K562 (cell line): ENCODE measurements around the gene SETMAR. TPM values are rescaled to one million over a fixed set of nuclear protein-coding genes. Genes with fewer than 3 reads are reported as not detected.

Experiments used
- FOXK2 ChIP-seq, 2 experiments: fragments of 450-650 bp; IDR thresholded peaks in 1 of 2; conservative IDR thresholded peaks in 1 of 2; 2 replicates each; pipeline ENCODE4 v1.6.1; 2016; ENCODE audit warnings: low read depth in 2 of 2, mild to moderate bottlenecking in 1 of 2
- PTRF ChIP-seq: fragments of 450-650 bp; IDR thresholded peaks from 2 replicates; pipeline ENCODE4 v1.6.1; 2016; ENCODE audit warnings: mild to moderate bottlenecking, missing genetic modification characterization, missing compliant biosample characterization
- RBM14 ChIP-seq: fragments of 200-400 bp; formaldehyde crosslinking; IDR thresholded peaks from 2 replicates; pipeline ENCODE4 v1.6.1; 2018; ENCODE audit warnings: low read depth, mild to moderate bottlenecking, low read length, moderate library complexity, borderline replicate concordance; ENCODE audit not compliant: insufficient read depth
- SMAD3 ChIP-seq: fragments of 450-650 bp; formaldehyde crosslinking; conservative IDR thresholded peaks from 2 replicates; pipeline ENCODE4 v1.4.0; 2020; ENCODE audit warnings: mild to moderate bottlenecking
- STAT5B ChIP-seq: fragments of 250-450 bp; sonication (Bioruptor Pico); IDR thresholded peaks from 2 replicates; pipeline ENCODE4 v1.8.0; 2021; ENCODE audit warnings: mild to moderate bottlenecking, inconsistent platforms
- ZNF436 ChIP-seq: fragments of 250-450, 450-650 bp; sonication (Bioruptor Pico); formaldehyde crosslinking; IDR thresholded peaks from 2 replicates; pipeline ENCODE4 v1.7.0; 2020; ENCODE audit warnings: mild to moderate bottlenecking
- polyA plus RNA-seq, 8 experiments: library from polyadenylated mRNA; depleted of rRNA in 4 of 8; stranded (reverse) in 5 of 8; unstranded in 3 of 8; fragments of >200 nt; fragmentation: Nextera tagmentation in 2 of 8; fragmentation: Illumina TruSeq in 1 of 8; extraction: Ambion mirVana in 2 of 8; extraction: Trizol in 1 of 8; gene quantifications; 2 replicates each; pipeline versions ENCODE4 v1.2.1 to v1.2.3, GENCODE V29; 2011 to 2014; ENCODE audit warnings: inconsistent platforms in 1 of 8, missing spikeins in 1 of 8
- total RNA-seq, 7 experiments: library from RNA; depleted of rRNA in 6 of 7; stranded (reverse); fragments of >200 nt in 6 of 7; fragmentation: Illumina TruSeq in 2 of 7; extraction: Trizol in 2 of 7; gene quantifications; 2 replicates each; pipeline versions ENCODE4 v1.2.1 to v1.2.3, GENCODE V29; 2011 to 2021; ENCODE audit warnings: low replicate concordance in 1 of 7
- TF ChIP-seq, protein P1 (sequence below): sonication (generic); formaldehyde crosslinking; IDR thresholded peaks from 2 replicates; pipeline ENCODE4 v1.8.0; 2023; ENCODE audit warnings: missing genetic modification reagents, mild to moderate bottlenecking, borderline replicate concordance
- TF ChIP-seq, protein P2 (sequence below): sonication (generic); IDR thresholded peaks from 2 replicates; pipeline ENCODE4 v1.6.1; 2016
- TF ChIP-seq, protein P3 (sequence below): IDR thresholded peaks from 3 replicates; pipeline ENCODE4 v1.6.1; 2011; ENCODE audit warnings: borderline replicate concordance, mild to moderate bottlenecking; ENCODE audit not compliant: insufficient read length, insufficient read depth
- TF ChIP-seq, protein P4 (sequence below): fragments of 450-650 bp; IDR thresholded peaks from 2 replicates; pipeline ENCODE4 v1.6.1; 2016; ENCODE audit warnings: low read depth

SETMAR gene
- total and polyA plus RNA-seq, 9 of the 15 experiments (the other 6 are each of a cell fraction or from before 2014, with no cell fraction given) = 5.5 to 25.1 (median 18.2) TPM

DNA sequence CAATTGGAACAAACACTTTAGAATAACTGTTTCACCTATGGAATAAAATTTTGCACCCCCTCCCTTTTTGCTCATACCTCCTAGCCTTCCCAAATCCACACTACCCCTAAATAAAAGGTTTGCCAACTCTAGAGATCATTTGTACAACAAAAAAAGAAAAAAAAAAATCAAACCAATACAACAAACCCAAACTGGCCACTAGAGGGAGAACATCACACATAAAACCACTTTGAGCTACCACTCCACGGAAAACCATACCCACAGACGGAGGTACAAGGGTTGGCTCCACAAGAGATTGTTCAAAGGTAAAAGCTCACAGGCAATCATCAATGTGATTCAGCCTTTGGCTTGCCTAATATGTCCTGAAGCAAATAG is 47.6 kb downstream of the SETMAR start (continued):
- TF ChIP-seq, protein P1, sequence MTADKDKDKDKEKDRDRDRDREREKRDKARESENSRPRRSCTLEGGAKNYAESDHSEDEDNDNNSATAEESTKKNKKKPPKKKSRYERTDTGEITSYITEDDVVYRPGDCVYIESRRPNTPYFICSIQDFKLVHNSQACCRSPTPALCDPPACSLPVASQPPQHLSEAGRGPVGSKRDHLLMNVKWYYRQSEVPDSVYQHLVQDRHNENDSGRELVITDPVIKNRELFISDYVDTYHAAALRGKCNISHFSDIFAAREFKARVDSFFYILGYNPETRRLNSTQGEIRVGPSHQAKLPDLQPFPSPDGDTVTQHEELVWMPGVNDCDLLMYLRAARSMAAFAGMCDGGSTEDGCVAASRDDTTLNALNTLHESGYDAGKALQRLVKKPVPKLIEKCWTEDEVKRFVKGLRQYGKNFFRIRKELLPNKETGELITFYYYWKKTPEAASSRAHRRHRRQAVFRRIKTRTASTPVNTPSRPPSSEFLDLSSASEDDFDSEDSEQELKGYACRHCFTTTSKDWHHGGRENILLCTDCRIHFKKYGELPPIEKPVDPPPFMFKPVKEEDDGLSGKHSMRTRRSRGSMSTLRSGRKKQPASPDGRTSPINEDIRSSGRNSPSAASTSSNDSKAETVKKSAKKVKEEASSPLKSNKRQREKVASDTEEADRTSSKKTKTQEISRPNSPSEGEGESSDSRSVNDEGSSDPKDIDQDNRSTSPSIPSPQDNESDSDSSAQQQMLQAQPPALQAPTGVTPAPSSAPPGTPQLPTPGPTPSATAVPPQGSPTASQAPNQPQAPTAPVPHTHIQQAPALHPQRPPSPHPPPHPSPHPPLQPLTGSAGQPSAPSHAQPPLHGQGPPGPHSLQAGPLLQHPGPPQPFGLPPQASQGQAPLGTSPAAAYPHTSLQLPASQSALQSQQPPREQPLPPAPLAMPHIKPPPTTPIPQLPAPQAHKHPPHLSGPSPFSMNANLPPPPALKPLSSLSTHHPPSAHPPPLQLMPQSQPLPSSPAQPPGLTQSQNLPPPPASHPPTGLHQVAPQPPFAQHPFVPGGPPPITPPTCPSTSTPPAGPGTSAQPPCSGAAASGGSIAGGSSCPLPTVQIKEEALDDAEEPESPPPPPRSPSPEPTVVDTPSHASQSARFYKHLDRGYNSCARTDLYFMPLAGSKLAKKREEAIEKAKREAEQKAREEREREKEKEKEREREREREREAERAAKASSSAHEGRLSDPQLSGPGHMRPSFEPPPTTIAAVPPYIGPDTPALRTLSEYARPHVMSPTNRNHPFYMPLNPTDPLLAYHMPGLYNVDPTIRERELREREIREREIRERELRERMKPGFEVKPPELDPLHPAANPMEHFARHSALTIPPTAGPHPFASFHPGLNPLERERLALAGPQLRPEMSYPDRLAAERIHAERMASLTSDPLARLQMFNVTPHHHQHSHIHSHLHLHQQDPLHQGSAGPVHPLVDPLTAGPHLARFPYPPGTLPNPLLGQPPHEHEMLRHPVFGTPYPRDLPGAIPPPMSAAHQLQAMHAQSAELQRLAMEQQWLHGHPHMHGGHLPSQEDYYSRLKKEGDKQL (CRISPR knock-in tag) = no peak
- TF ChIP-seq SMAD3 (no peak), FOXK2 (conservative IDR thresholded peaks at IDR 0.05 in 1 of 2, IDR thresholded peaks at IDR 0.05 in 1 of 2; ENCODE audit: low read depth in 2 of 2) (peak in 1 of 2 experiments; percentile 19; a peak in 2 of 4 replicates), STAT5B (CRISPR knock-in tag) (no peak), RBM14 (no peak), PTRF (tag) (no peak), ZNF436 (CRISPR knock-in tag) (no peak)
- TF ChIP-seq, protein P2, sequence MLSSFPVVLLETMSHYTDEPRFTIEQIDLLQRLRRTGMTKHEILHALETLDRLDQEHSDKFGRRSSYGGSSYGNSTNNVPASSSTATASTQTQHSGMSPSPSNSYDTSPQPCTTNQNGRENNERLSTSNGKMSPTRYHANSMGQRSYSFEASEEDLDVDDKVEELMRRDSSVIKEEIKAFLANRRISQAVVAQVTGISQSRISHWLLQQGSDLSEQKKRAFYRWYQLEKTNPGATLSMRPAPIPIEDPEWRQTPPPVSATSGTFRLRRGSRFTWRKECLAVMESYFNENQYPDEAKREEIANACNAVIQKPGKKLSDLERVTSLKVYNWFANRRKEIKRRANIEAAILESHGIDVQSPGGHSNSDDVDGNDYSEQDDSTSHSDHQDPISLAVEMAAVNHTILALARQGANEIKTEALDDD = 0 out of 2 replicates have a peak, but pooled peaks have one; percentile 3
- TF ChIP-seq, protein P3, sequence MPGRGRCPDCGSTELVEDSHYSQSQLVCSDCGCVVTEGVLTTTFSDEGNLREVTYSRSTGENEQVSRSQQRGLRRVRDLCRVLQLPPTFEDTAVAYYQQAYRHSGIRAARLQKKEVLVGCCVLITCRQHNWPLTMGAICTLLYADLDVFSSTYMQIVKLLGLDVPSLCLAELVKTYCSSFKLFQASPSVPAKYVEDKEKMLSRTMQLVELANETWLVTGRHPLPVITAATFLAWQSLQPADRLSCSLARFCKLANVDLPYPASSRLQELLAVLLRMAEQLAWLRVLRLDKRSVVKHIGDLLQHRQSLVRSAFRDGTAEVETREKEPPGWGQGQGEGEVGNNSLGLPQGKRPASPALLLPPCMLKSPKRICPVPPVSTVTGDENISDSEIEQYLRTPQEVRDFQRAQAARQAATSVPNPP = no peak
- TF ChIP-seq, protein P4, sequence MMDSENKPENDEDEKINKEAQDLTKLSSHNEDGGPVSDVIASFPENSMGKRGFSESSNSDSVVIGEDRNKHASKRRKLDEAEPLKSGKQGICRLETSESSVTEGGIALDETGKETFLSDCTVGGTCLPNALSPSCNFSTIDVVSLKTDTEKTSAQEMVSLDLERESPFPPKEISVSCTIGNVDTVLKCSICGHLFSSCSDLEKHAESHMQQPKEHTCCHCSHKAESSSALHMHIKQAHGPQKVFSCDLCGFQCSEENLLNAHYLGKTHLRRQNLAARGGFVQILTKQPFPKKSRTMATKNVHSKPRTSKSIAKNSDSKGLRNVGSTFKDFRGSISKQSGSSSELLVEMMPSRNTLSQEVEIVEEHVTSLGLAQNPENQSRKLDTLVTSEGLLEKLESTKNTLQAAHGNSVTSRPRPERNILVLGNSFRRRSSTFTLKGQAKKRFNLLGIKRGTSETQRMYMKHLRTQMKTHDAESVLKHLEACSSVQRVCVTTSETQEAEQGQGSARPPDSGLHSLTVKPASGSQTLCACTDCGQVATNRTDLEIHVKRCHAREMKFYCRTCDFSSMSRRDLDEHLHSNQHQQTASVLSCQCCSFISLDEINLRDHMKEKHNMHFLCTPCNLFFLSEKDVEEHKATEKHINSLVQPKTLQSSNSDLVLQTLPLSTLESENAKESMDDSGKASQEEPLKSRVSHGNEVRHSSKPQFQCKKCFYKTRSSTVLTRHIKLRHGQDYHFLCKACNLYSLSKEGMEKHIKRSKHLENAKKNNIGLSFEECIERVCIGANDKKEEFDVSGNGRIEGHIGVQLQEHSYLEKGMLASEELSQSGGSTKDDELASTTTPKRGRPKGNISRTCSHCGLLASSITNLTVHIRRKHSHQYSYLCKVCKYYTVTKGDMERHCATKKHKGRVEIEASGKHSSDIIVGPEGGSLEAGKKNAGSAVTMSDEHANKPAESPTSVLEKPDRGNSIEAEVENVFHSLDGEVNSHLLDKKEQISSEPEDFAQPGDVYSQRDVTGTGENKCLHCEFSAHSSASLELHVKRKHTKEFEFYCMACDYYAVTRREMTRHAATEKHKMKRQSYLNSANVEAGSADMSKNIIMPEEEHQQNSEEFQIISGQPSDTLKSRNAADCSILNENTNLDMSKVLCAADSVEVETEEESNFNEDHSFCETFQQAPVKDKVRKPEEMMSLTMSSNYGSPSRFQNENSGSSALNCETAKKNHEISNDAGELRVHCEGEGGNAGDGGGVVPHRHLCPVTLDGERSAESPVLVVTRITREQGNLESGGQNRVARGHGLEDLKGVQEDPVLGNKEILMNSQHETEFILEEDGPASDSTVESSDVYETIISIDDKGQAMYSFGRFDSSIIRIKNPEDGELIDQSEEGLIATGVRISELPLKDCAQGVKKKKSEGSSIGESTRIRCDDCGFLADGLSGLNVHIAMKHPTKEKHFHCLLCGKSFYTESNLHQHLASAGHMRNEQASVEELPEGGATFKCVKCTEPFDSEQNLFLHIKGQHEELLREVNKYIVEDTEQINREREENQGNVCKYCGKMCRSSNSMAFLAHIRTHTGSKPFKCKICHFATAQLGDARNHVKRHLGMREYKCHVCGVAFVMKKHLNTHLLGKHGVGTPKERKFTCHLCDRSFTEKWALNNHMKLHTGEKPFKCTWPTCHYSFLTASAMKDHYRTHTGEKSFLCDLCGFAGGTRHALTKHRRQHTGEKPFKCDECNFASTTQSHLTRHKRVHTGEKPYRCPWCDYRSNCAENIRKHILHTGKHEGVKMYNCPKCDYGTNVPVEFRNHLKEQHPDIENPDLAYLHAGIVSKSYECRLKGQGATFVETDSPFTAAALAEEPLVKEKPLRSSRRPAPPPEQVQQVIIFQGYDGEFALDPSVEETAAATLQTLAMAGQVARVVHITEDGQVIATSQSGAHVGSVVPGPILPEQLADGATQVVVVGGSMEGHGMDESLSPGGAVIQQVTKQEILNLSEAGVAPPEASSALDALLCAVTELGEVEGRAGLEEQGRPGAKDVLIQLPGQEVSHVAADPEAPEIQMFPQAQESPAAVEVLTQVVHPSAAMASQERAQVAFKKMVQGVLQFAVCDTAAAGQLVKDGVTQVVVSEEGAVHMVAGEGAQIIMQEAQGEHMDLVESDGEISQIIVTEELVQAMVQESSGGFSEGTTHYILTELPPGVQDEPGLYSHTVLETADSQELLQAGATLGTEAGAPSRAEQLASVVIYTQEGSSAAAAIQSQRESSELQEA = no peak
